GM19324 (cell line): ENCODE results near the gene WNT3A.

Experiments used
- ATAC-seq: cut with Tn5 transposase; IDR thresholded peaks from one replicate; pipeline ENCODE4 v1.9.1; 2021; ENCODE audit warnings: mild to moderate bottlenecking, moderate library complexity; ENCODE audit not compliant: unreplicated experiment, low FRiP score

The WNT3A gene

GRCh38 chr1:228109073-228109961 is 102.5 kb downstream of the WNT3A start, which contains the start of gene MRPL55:
Gene MRPL55 (minus strand): TSS chr1:228109299. CDS start chr1:228108260, 1,039 bp downstream.
- peak; percentile 93 for ATAC-seq

- no peak for ATAC-seq
Measured at GRCh38 chr1:228109962-228110488, 103.2 kb downstream of the WNT3A start.

- ATAC-seq: no peak
Measured at GRCh38 chr1:228110556-228110955, 103.8 kb downstream of the WNT3A start.
